Esophagus muscularis mucosa (tissue), 4 donors: ENCODE data around the gene REEP6.

Experiments
- EP300 ChIP-seq: sonication (generic); formaldehyde crosslinking; IDR thresholded peaks from one replicate; pipeline ENCODE4 v1.6.1; 2017; ENCODE audit warnings: antibody characterized with exemption
- POLR2A ChIP-seq: fragments of 450-650 bp; IDR thresholded peaks from one replicate; pipeline ENCODE4 v1.6.1; 2017; ENCODE audit warnings: antibody characterized with exemption, moderate library complexity, mild to moderate bottlenecking, low read depth
- POLR2AphosphoS5 ChIP-seq, 2 donors: sonication (generic); formaldehyde crosslinking; IDR thresholded peaks; one replicate each; pipeline ENCODE4 v1.6.1; 2017; ENCODE audit warnings: antibody characterized with exemption in 2 of 2
- TF ChIP-seq, protein P1 (sequence below), 3 experiments: fragments of 200-600 bp in 2 of 3; fragments of 450-650 bp in 1 of 3; sonication (generic) in 2 of 3; IDR thresholded peaks; one replicate each; pipeline ENCODE4 v1.5.1; 2017 to 2019; ENCODE audit warnings: antibody characterized with exemption in 3 of 3, mild to moderate bottlenecking in 2 of 3, moderate library complexity in 1 of 3

DNA sequence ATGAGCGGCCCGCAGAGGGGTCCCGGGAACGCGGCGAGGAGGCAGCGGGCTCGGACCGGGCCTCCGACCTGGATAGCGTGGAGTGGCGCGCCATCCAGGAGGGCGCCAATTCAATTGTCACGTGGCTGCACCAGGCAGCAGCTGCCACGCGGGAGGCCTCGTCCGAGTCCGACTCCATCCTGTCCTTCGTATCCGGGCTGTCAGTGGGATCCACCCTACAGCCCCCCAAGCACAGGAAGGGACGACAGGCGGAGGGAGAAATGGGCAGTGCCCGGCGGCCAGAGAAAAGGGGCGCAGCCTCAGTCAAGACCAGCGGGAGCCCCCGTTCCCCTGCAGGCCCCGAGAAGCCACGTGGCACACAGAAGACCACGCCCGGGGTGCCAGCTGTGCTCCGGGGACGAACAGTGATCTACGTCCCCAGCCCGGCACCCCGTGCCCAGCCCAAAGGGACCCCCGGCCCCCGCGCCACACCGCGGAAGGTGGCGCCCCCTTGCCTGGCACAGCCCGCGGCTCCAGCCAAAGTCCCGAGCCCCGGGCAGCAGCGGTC lies 22.6 kb upstream of the REEP6 start:
- TF ChIP-seq POLR2AphosphoS5 (IDR thresholded peaks at IDR 0.05) (no peak), POLR2A (no peak), EP300 (no peak)
- TF ChIP-seq, protein P1, sequence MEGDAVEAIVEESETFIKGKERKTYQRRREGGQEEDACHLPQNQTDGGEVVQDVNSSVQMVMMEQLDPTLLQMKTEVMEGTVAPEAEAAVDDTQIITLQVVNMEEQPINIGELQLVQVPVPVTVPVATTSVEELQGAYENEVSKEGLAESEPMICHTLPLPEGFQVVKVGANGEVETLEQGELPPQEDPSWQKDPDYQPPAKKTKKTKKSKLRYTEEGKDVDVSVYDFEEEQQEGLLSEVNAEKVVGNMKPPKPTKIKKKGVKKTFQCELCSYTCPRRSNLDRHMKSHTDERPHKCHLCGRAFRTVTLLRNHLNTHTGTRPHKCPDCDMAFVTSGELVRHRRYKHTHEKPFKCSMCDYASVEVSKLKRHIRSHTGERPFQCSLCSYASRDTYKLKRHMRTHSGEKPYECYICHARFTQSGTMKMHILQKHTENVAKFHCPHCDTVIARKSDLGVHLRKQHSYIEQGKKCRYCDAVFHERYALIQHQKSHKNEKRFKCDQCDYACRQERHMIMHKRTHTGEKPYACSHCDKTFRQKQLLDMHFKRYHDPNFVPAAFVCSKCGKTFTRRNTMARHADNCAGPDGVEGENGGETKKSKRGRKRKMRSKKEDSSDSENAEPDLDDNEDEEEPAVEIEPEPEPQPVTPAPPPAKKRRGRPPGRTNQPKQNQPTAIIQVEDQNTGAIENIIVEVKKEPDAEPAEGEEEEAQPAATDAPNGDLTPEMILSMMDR (IDR thresholded peaks at IDR 0.05), result no peak
